IPS-11a (cell line): Measurements from ENCODE around the gene ZBTB7A.
"Not testable (repeated sequence)": the region's sequence is repeated elsewhere in the genome, so short reads cannot be mapped to it uniquely, and the experiment has no call there.

Source experiments
- H3K4me3 ChIP-seq: one replicate; pipeline ENCODE4 v1.5.1; 2013; ENCODE audit warnings: low read depth, low read length, control low read depth

Gene ZBTB7A

GRCh38 chr19:4018775-4019504 is 47.8 kb downstream of the ZBTB7A start:
- H3K4me3 ChIP-seq, result no peak overlapping the region

GRCh38 chr19:4018140-4018613 is 48.5 kb downstream of the ZBTB7A start:
- no peak overlapping the region for H3K4me3 ChIP-seq

DNA sequence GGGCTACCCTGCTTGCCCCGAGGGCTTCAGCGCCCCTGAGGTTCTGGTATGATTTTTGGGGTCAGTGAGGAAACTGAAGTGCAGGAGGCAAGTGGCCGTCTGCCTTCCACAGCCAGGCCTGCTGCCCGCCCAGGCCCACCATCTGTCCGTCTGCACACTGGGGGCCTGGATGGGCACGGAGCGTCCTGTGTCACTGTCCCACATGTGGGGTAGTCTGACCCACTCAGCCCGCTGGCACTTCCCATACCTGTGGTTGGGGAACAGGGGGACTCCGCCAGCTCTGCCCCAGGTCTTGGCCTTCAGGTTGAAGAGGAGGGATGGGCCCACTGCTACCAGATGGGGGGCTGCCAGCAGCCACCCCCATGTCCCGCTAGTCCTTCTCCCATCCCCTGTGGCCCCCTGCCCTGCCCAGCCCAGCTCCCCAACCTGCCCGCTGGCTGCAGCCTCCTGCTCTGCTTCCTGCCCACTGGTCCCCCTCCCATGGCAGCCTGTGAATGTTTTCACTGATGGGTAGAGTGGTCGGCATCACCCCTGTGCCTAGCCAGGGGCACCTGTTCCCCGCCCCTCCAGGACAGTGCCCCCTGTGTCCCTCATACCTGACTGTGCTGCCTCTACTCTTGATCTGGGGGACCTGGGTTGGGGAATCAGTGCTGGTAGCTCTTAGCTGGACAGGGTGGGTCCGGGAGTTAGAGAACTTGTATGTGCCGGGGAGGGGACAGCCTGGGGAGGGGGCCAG is 49.6 kb downstream of the ZBTB7A start:
- no peak overlapping the region for H3K4me3 ChIP-seq

- H3K4me3 ChIP-seq, result no peak overlapping the region
These were observed 50.2 kb downstream of the ZBTB7A start for GRCh38 chr19:4016486-4016885.

- no peak overlapping the region for H3K4me3 ChIP-seq
These were observed 50.8 kb downstream of the ZBTB7A start for GRCh38 chr19:4015705-4016402.

DNA sequence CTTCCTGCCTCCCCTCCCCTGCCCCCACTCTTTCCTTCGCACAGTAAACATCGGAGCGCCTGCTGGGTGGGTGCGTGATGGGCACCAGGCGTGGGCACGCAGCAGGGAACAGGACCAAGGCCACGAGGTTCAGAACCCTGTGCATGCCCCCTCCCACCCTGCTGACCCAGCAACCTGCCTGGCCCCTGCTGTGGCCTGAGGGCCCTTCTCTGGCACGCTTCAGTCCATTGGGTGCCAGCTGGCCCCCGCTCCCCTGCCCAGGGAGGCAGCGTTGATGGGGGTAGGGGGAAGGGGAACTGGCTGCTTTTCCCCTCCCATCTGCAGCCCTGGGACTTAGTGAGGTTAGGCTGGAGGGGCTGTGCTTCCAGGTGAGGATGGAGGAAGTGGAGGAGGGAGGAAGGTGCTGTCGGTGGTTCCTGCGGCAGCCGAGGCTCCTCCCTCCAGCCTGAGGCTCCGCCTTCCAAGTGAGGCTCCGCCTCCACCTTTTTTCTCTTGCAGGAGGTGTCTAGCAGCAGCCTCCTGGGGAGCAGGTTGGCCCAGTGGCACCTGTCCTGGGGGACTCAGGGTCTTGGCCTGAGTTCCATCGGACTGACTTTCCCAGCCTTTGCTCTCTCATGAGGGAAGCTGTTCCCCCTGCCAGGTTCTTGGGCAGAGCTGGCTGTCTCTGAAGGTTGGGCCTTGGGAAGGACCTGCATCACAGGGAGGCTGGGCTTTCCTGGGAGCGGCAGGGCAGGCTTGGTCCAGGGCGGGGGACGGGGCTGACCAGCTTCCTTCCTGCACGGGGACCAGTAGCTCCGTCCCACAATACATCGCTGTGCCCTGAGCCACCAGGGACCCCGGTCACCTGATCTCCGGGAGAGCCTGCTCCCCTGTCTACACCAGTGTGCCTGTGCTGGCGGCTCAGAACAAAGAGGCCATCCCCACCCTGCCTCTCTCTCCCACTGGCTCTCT is 51.9 kb downstream of the ZBTB7A start:
- no peak overlapping the region for H3K4me3 ChIP-seq

- no peak overlapping the region for H3K4me3 ChIP-seq
These were observed 52.7 kb downstream of the ZBTB7A start for GRCh38 chr19:4013886-4014540.

DNA sequence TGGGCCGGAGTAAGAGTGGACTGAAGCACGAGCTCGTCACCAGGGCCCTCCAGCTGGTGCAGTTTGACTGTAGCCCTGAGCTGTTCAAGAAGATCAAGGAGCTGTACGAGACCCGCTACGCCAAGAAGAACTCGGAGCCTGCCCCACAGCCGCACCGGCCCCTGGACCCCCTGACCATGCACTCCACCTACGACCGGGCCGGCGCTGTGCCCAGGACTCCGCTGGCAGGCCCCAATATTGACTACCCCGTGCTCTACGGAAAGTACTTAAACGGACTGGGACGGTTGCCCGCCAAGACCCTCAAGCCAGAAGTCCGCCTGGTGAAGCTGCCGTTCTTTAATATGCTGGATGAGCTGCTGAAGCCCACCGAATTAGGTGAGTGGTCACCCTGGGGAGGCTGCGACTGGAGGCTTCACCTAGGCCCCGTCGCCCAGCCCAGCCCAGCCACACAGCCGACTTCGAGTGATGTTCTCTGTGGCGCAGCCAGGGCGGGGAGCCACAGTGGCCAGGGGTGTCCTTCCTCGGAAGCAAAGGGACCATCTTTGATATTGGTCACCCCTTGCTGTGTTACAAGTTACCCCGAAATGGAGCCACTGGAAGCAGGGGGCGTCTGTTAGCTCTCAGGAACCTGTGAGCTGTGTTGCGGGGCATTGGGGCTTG is 53.6 kb downstream of the ZBTB7A start:
- H3K4me3 ChIP-seq, result no peak overlapping the region

DNA sequence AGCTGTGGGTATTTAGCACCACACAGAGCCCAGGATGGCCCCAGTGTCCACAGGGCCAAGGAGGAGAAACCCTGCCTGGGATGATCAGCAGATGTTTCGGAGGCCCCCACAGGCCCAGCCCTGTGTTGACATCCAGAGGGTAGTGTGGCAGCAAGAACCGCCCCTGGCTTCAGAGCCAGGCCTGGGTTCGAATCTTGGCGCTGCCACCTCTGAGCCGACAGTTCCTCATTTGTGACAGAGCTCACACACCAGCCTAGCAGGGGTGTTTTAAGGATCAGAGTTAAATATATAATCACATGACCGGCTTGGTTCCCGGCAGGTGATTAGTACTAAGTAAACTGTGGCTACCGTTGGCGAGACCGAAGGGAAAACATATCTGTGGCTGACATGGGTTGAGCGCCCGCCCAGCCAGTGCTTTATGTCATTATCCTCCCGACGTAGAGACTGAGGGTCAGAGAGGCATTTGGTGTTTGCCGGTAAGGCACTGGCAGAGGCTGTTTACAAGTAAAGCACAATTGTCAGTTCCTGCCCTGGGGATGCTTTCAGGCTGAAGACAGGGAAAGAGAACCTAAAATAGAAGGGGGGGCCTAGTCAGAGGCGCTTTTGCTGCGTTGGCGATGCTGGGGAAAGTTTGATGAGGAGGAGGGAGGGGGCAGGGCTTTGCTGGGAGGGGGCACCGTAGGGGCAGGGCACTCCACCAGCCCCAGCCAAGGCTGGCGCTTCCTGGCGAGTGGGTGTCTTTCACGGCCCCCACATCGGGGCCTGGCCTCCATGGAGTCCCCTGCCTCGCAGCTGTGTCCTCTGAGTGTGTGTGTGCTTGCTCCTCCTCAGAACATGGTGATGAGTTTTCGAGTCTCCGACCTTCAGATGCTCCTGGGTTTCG is 54.4 kb downstream of the ZBTB7A start:
- H3K4me3 ChIP-seq, result no peak overlapping the region

DNA sequence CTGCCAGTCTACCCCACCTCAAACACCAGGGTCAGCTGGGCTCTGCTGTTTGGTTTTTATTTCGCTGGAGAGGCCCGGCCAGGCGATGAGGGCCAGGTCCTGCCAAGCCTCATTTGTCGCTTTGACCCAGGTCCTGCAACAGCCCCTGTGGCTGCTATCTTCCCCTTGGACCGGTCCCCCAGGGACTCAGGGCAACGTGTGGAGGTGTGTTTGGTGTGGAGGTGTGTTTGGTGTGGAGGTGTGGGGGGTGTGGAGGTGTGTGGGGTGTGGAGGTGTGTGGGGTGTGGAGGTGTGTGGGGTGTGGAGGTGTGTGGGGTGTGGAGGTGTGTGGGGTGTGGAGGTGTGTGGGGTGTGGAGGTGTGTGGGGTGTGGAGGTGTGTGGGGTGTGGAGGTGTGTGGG is 55.3 kb downstream of the ZBTB7A start:
- H3K4me3 ChIP-seq, result not testable (repeated sequence)

DNA sequence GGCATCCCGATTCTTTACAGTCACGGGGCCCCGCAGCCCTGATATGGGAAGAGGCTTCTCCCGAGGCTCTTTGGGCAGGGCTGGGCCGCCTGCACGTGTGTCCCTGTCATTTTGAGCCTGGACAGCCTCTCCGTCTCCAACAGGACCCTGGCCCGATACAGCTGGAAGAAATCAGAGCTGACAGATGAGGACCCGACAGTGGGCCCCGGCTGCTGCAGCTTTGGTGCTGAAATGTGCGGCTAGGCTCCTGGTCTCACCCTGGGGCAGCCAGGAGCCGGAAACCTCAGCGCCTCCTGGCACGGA is 55.9 kb downstream of the ZBTB7A start:
- no peak overlapping the region for H3K4me3 ChIP-seq

- H3K4me3 ChIP-seq, result no peak overlapping the region
These were observed 56.5 kb downstream of the ZBTB7A start for GRCh38 chr19:4009990-4010807.

DNA sequence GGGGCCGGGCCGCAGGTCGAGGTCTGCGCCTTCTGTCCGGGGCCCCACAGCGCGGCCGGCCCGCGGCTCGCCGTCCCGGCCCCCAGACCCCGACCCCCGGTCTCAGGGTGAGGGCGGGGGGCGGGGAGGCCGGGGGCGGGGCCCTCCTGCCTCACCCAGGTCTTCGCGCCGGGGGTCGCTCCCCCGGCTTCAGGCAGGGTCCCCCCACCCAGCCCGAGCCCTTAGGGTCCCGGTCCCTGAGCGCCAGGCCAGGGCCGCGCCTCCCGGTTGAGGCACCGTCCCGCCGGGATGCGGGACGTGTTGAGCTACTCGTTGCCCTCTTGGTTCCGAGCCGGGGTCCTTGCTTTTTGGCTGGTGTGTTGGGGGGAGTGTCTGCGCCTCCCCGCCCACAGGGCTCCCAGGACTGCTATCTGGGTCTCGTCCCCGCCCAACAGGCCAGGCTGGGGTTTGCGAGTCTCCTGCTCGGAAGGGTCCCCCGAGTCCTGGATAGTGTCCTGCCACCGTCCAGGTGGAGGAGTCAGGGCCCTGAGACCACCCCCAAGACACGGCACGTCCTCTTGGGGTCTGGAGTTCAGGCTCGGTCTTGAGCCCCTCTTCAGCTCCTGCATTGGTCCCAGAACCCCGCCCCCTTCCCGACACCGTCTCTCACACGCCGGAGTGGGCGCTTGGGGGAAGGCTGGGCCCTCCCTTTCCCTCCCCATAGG is 58.7 kb downstream of the ZBTB7A start:
- peak overlapping the region; percentile 89 for H3K4me3 ChIP-seq

- H3K4me3 ChIP-seq, result peak within 1 kb of the TSS; percentile 89
These were observed 59.5 kb downstream of the ZBTB7A start, which contains the start of gene PIAS4 for GRCh38 chr19:4007021-4007835. Gene PIAS4 (plus strand): TSS chr19:4007736. CDS start chr19:4007761, 25 bp downstream.

- H3K4me3 ChIP-seq, result not testable (repeated sequence)
These were observed 61.3 kb downstream of the ZBTB7A start for GRCh38 chr19:4005436-4005835.

GRCh38 chr19:4000798-4001197 is 65.9 kb downstream of the ZBTB7A start:
- not testable (repeated sequence) for H3K4me3 ChIP-seq
